Neural progenitor cell (in vitro differentiated cells): ENCODE results near the gene PEMT. TPM values are rescaled to one million over a fixed set of nuclear protein-coding genes. Genes with fewer than 3 reads are reported as not detected.
"Not testable (repeated sequence)": the region's sequence is repeated elsewhere in the genome, so short reads cannot be mapped to it uniquely, and the experiment has no call there.

Experiments used
- DNase-seq: peaks from one replicate; pipeline ENCODE4 v3.0.0-alpha.2; 2016; ENCODE audit warnings: low spot score
- H2AFZ ChIP-seq: fragments of 200-600 bp; sonication (generic); replicated peaks from 2 replicates; pipeline ENCODE4 v1.6.1; 2016; ENCODE audit warnings: antibody characterized with exemption
- H3F3A ChIP-seq: fragments of 200-600 bp; sonication (generic); 2 replicates; pipeline ENCODE4 v1.6.1; 2016; ENCODE audit warnings: antibody characterized with exemption, low read depth
- H3K27ac ChIP-seq: fragments of 200-600 bp; sonication (generic); 2 replicates; pipeline ENCODE4 v1.5.1; 2016; ENCODE audit warnings: mild to moderate bottlenecking
- H3K27me3 ChIP-seq: fragments of 200-600 bp; sonication (generic); 2 replicates; pipeline ENCODE4 v1.6.1; 2016; ENCODE audit warnings: mild to moderate bottlenecking, moderate library complexity
- H3K36me3 ChIP-seq: fragments of 200-600 bp; sonication (generic); 2 replicates; pipeline ENCODE4 v1.5.1; 2016
- H3K4me1 ChIP-seq: fragments of 200-600 bp; sonication (generic); 2 replicates; pipeline ENCODE4 v1.6.1; 2016; ENCODE audit warnings: mixed run types
- H3K4me2 ChIP-seq: fragments of 200-600 bp; sonication (generic); 2 replicates; pipeline ENCODE4 v1.6.1; 2016
- H3K4me3 ChIP-seq: fragments of 200-600 bp; sonication (generic); 2 replicates; pipeline ENCODE4 v1.5.1; 2016
- H3K79me2 ChIP-seq: fragments of 200-600 bp; sonication (generic); 2 replicates; pipeline ENCODE4 v1.6.1; 2016; ENCODE audit warnings: low read depth
- H3K9ac ChIP-seq: fragments of 200-600 bp; sonication (generic); 2 replicates; pipeline ENCODE4 v1.6.1; 2016
- H3K9me3 ChIP-seq: fragments of 200-600 bp; sonication (generic); 2 replicates; pipeline ENCODE4 v1.5.1; 2016; ENCODE audit warnings: low read depth
- H4K20me1 ChIP-seq: fragments of 200-600 bp; sonication (generic); 2 replicates; pipeline ENCODE4 v1.6.1; 2016; ENCODE audit warnings: low read depth
- H3K27ac Mint-ChIP-seq: 3 replicates; pipeline ENCODE4 v1.8.0; 2021; ENCODE audit warnings: mixed read lengths
- H3K27me3 Mint-ChIP-seq: 2 replicates; pipeline ENCODE4 v1.8.0; 2022; ENCODE audit warnings: low read depth, mild to moderate bottlenecking, inconsistent platforms, moderate library complexity, mixed read lengths; ENCODE audit not compliant: insufficient read depth
- H3K36me3 Mint-ChIP-seq: 3 replicates; pipeline ENCODE4 v1.8.0; 2021; ENCODE audit warnings: mixed read lengths
- H3K4me1 Mint-ChIP-seq: 3 replicates; pipeline ENCODE4 v1.8.0; 2021; ENCODE audit warnings: mixed read lengths
- H3K4me3 Mint-ChIP-seq: 3 replicates; pipeline ENCODE4 v1.8.0; 2021; ENCODE audit warnings: mild to moderate bottlenecking, moderate library complexity, mixed read lengths
- H3K9me3 Mint-ChIP-seq: 3 replicates; pipeline ENCODE4 v1.8.0; 2020; ENCODE audit warnings: mixed read lengths
- CTCF ChIP-seq: fragments of 200-600 bp; sonication (generic); IDR thresholded peaks from 2 replicates; pipeline ENCODE4 v1.5.1; 2017; ENCODE audit warnings: antibody characterized with exemption, mild to moderate bottlenecking
- EZH2 ChIP-seq: fragments of 200-600 bp; sonication (generic); IDR thresholded peaks from 2 replicates; pipeline ENCODE4 v1.6.1; 2017; ENCODE audit warnings: antibody characterized with exemption, mild to moderate bottlenecking, moderate library complexity
- EZH2phosphoT487 ChIP-seq: fragments of 200-600 bp; sonication (generic); IDR thresholded peaks from 2 replicates; pipeline ENCODE4 v1.6.1; 2017; ENCODE audit warnings: antibody characterized with exemption
- total RNA-seq: library from RNA; depleted of rRNA; stranded (reverse); fragments of >200 nt; gene quantifications from 2 replicates; pipeline ENCODE4 v1.2.3, GENCODE V29; 2015; ENCODE audit warnings: low replicate concordance

Gene PEMT
- total RNA-seq, 1 donor from 2014 or later = 17.7 TPM

DNA sequence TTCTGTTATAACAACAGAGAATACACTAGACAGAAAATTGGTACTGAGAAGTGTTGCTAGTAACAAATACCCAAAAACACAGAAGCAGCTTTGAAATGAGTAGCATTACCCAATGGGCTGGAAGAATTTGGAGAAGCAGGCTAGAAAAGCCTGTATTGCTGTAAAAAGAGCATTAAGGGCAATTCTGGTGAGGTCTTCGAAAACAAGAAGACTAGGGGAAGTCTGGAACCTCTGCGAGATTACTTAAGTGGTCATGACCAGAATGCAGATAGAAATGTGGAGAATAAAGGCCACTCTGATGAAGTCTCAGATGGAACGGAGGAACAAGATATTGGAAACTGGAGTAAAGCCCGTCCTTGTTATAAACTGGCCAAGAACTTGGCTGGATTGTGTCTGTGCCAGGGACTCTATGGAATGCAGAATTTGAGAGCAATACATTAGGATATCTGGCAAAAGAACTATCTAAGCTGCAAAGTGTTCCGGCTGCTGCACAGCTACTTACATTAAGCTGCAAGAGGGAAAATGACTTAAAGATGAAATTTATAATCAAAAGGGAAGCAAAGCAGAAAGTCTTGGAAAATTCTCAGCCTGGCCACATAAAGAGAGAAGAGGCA lies 44.9 kb upstream of the PEMT start:
- H4K20me1 ChIP-seq = no peaks in the 10 kb centered on the region
- Mint-ChIP-seq H3K36me3 (no peaks in the 10 kb centered on the region), H3K9me3 (peaks cover 4% of the 10 kb centered on the region), H3K27me3 (peaks cover 6% of the 10 kb centered on the region), H3K4me1 (peaks cover 14% of the 10 kb centered on the region), H3K4me3 (no peak overlapping the region), H3K27ac (no peak overlapping the region)
- H3F3A ChIP-seq = no peaks in the 10 kb centered on the region
- no peaks in the 10 kb centered on the region for H3K36me3 ChIP-seq
- no peaks in the 10 kb centered on the region for H3K9me3 ChIP-seq
- no peak overlapping the region for H3K9ac ChIP-seq
- no peak for DNase-seq
- H3K4me3 ChIP-seq = no peak overlapping the region
- H3K4me1 ChIP-seq = no peaks in the 10 kb centered on the region
- H3K27ac ChIP-seq = no peak overlapping the region
- H2AFZ ChIP-seq = no peak overlapping the region
- TF ChIP-seq CTCF (no peak), EZH2phosphoT487 (no peak), EZH2 (no peak)
- no peak overlapping the region for H3K4me2 ChIP-seq
- H3K79me2 ChIP-seq = no peaks in the 10 kb centered on the region
- H3K27me3 ChIP-seq = no peaks in the 10 kb centered on the region

GRCh38 chr17:17635537-17636271 lies 44.2 kb upstream of the PEMT start:
- not testable (repeated sequence) for H3K9me3 Mint-ChIP-seq, H3K27me3 Mint-ChIP-seq, H3K4me3 Mint-ChIP-seq, H3K27ac Mint-ChIP-seq, DNase-seq, H3K36me3 ChIP-seq, H3K4me1 ChIP-seq, H3F3A ChIP-seq, H3K4me3 ChIP-seq, H4K20me1 ChIP-seq, H3K4me2 ChIP-seq, H3K79me2 ChIP-seq, H3K36me3 Mint-ChIP-seq, H2AFZ ChIP-seq, H3K9me3 ChIP-seq, H3K27ac ChIP-seq, H3K9ac ChIP-seq, H3K27me3 ChIP-seq
- H3K4me1 Mint-ChIP-seq = peaks cover 13% of the 10 kb centered on the region

GRCh38 chr17:17635126-17635525 lies 43.6 kb upstream of the PEMT start:
- peaks cover 6% of the 10 kb centered on the region for H3K27me3 Mint-ChIP-seq
- H3K79me2 ChIP-seq = no peaks in the 10 kb centered on the region
- peaks cover 4% of the 10 kb centered on the region for H3K9me3 Mint-ChIP-seq
- H3K4me1 Mint-ChIP-seq = peaks cover 13% of the 10 kb centered on the region
- no peaks in the 10 kb centered on the region for H3K27me3 ChIP-seq
- no peak overlapping the region for H3K27ac ChIP-seq
- no peak for DNase-seq
- H3K4me1 ChIP-seq = no peaks in the 10 kb centered on the region
- H3K4me3 ChIP-seq = no peak overlapping the region
- no peak overlapping the region for H2AFZ ChIP-seq
- no peak overlapping the region for H3K4me3 Mint-ChIP-seq
- no peak overlapping the region for H3K27ac Mint-ChIP-seq
- H3K4me2 ChIP-seq = no peak overlapping the region
- no peaks in the 10 kb centered on the region for H3K36me3 ChIP-seq
- H3K9me3 ChIP-seq = no peaks in the 10 kb centered on the region
- no peaks in the 10 kb centered on the region for H4K20me1 ChIP-seq
- no peaks in the 10 kb centered on the region for H3F3A ChIP-seq
- TF ChIP-seq EZH2phosphoT487 (no peak), EZH2 (no peak), CTCF (no peak)
- H3K9ac ChIP-seq = no peak overlapping the region
- H3K36me3 Mint-ChIP-seq = no peaks in the 10 kb centered on the region

GRCh38 chr17:17633310-17633709 lies 41.8 kb upstream of the PEMT start:
- DNase-seq = no peak
- Histone ChIP-seq H2AFZ (no peak overlapping the region), H3K36me3 (no peaks in the 10 kb centered on the region), H3F3A (peaks cover 5% of the 10 kb centered on the region), H3K4me1 (no peaks in the 10 kb centered on the region), H4K20me1 (no peaks in the 10 kb centered on the region), H3K27ac (no peak overlapping the region), H3K9me3 (no peaks in the 10 kb centered on the region), H3K4me2 (no peak overlapping the region), H3K4me3 (no peak overlapping the region), H3K27me3 (no peaks in the 10 kb centered on the region), H3K9ac (no peak overlapping the region), H3K79me2 (no peaks in the 10 kb centered on the region)
- TF ChIP-seq EZH2phosphoT487 (no peak), CTCF (no peak), EZH2 (no peak)
- no peak overlapping the region for H3K4me3 Mint-ChIP-seq
- H3K4me1 Mint-ChIP-seq = peaks cover 18% of the 10 kb centered on the region
- H3K36me3 Mint-ChIP-seq = no peaks in the 10 kb centered on the region
- peak overlapping the region; percentile 7 for H3K27ac Mint-ChIP-seq
- peaks cover 6% of the 10 kb centered on the region for H3K9me3 Mint-ChIP-seq
- peaks cover 6% of the 10 kb centered on the region for H3K27me3 Mint-ChIP-seq

DNA sequence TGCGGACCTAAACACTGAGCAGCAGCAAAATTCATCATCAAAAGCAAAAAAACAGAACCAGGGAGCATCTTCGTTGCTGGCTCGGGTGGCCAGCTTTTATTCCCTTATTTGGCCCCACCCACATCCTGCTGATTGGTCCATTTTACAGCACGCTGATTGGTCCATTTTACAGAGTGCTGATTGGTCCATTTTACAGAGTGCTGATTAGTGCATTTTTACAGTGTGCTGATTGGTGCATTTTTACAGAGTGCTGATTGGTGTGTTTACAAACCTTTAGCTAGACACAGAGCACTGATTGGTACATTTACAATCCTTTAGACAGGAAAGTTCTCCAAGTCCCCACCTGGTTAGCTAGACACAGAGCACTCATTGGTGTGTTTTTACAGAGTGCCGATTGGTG lies 41.2 kb upstream of the PEMT start:
- H3K4me3 ChIP-seq, H4K20me1 ChIP-seq, H3K27ac ChIP-seq, H3F3A ChIP-seq, H3K9me3 ChIP-seq, H3K36me3 Mint-ChIP-seq, H3K27me3 Mint-ChIP-seq, H3K27me3 ChIP-seq, H3K4me1 ChIP-seq, H3K79me2 ChIP-seq, H3K9ac ChIP-seq, DNase-seq, H3K4me3 Mint-ChIP-seq, H3K9me3 Mint-ChIP-seq, H3K36me3 ChIP-seq, H2AFZ ChIP-seq, H3K4me2 ChIP-seq: not testable (repeated sequence)
- Mint-ChIP-seq H3K4me1 (peaks cover 15% of the 10 kb centered on the region), H3K27ac (peak overlapping the region; percentile 53)
